Measurements from ENCODE around the gene C1QTNF6. TPM values are rescaled to one million over a fixed set of nuclear protein-coding genes. Genes with fewer than 3 reads are reported as not detected.

Gene C1QTNF6
- total and polyA plus RNA-seq, 2 donors (not counting 3 experiments of a cell fraction or from before 2014, with no cell fraction given), result 20.2 to 27.6 TPM

GRCh38 chr22:37174964-37175363, 13.1 kb downstream of the C1QTNF6 start:
- H2AFZ ChIP-seq (ENCODE audit: low read depth, low read length), result no peak overlapping the region
- H3K4me1 ChIP-seq (ENCODE audit: control insufficient read depth, extremely low read depth, insufficient read depth, low read length), result peaks cover 30% of the 10 kb centered on the region
- no peak for FAIRE-seq
- H3K9me3 ChIP-seq (replicated peaks; ENCODE audit: control insufficient read depth, insufficient read depth, low read length), result no peaks in the 10 kb centered on the region
- dilution Hi-C loops (cut with MboI; ENCODE audit: extremely low pct_ligation_motif_present, low sequenced_read_pairs), result no loop called here
- no peak overlapping the region for H3K4me2 ChIP-seq (ENCODE audit: insufficient read depth, low read length)
- no peaks in the 10 kb centered on the region for H3K27me3 ChIP-seq (ENCODE audit: control insufficient read depth in 2 of 2, insufficient read depth in 2 of 2, low read length in 2 of 2)
- POLR2A ChIA-PET, result no interaction called here
- no TSS peak for BruUV-seq (replicated peaks)
- H3K36me3 ChIP-seq (ENCODE audit: control insufficient read depth in 2 of 2, extremely low read depth in 1 of 2, insufficient read depth in 2 of 2, low read length in 2 of 2), result no peaks in the 10 kb centered on the region
- CTCF ChIA-PET, result interaction anchor here (5.5 kb wide), 1 partner anchor 23 kb away, joined by 54 read pairs; no protein-coding TSS in a partner anchor
- no peaks in the 10 kb centered on the region for H4K20me1 ChIP-seq (replicated peaks; ENCODE audit: control insufficient read depth, extremely low read depth, insufficient read depth, low read length)
- no peak overlapping the region for H3K9ac ChIP-seq (replicated peaks; ENCODE audit: extremely low read depth, insufficient read depth, low read length)
- no peak for DNase-seq (ENCODE audit: low read depth, low spot score)
- TF ChIP-seq EZH2 (IDR thresholded peaks at IDR 0.05; ENCODE audit: borderline replicate concordance, low read depth, low read length, severe bottlenecking), result no peak
- TF ChIP-seq GATA2 (IDR thresholded peaks at IDR 0.05; ENCODE audit: insufficient read depth, insufficient read length, low read depth, low read length), result no peak
- no peak for TF ChIP-seq POLR2A (IDR thresholded peaks at IDR 0.05; ENCODE audit: low read depth, low read length)
- no peak for TF ChIP-seq MYC (IDR thresholded peaks at IDR 0.05; ENCODE audit: low read depth, low read length)
- TF ChIP-seq POLR2AphosphoS5 (IDR thresholded peaks at IDR 0.05; ENCODE audit: insufficient read depth, low read depth, low read length), result no peak
- TF ChIP-seq, protein P1, sequence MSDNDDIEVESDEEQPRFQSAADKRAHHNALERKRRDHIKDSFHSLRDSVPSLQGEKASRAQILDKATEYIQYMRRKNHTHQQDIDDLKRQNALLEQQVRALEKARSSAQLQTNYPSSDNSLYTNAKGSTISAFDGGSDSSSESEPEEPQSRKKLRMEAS (IDR thresholded peaks at IDR 0.05; ENCODE audit: insufficient read depth, insufficient read length), result no peak
- TF ChIP-seq JUN (IDR thresholded peaks at IDR 0.05; ENCODE audit: borderline replicate concordance, insufficient read depth, insufficient read length, low read depth), result no peak
- TF ChIP-seq FOS (IDR thresholded peaks at IDR 0.05; ENCODE audit: borderline replicate concordance, insufficient read depth, low read length), result no peak
- TF ChIP-seq, protein P2, sequence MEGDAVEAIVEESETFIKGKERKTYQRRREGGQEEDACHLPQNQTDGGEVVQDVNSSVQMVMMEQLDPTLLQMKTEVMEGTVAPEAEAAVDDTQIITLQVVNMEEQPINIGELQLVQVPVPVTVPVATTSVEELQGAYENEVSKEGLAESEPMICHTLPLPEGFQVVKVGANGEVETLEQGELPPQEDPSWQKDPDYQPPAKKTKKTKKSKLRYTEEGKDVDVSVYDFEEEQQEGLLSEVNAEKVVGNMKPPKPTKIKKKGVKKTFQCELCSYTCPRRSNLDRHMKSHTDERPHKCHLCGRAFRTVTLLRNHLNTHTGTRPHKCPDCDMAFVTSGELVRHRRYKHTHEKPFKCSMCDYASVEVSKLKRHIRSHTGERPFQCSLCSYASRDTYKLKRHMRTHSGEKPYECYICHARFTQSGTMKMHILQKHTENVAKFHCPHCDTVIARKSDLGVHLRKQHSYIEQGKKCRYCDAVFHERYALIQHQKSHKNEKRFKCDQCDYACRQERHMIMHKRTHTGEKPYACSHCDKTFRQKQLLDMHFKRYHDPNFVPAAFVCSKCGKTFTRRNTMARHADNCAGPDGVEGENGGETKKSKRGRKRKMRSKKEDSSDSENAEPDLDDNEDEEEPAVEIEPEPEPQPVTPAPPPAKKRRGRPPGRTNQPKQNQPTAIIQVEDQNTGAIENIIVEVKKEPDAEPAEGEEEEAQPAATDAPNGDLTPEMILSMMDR (IDR thresholded peaks at IDR 0.05; ENCODE audit: extremely low read depth in 1 of 2, insufficient read depth in 1 of 2, low read depth in 1 of 2, low read length in 2 of 2), result no peak
- intact Hi-C loops (cut with micrococcal nuclease), result no loop called here
- H3K4me3 ChIP-seq (replicated peaks in 1 of 3; ENCODE audit: insufficient read depth in 1 of 3, low read depth in 1 of 3, low read length in 3 of 3), result no peak overlapping the region
- no peak overlapping the region for H3K27ac ChIP-seq (ENCODE audit: insufficient read depth, low read depth, low read length)
- no peaks in the 10 kb centered on the region for H3K9me1 ChIP-seq (replicated peaks; ENCODE audit: control insufficient read depth, extremely low read depth, insufficient read depth, low read length)
- H3K79me2 ChIP-seq (ENCODE audit: control insufficient read depth, insufficient read depth, low read length), result no peaks in the 10 kb centered on the region

Data from endothelial cell of umbilical vein (primary cell).